DMS 273 (cell line): ENCODE results near the gene SLC48A1.
"Not testable (repeated sequence)": the region's sequence is repeated elsewhere in the genome, so short reads cannot be mapped to it uniquely, and the experiment has no call there.

Experiments used
- DNase-seq: peaks from one replicate; lab custom pipeline; 2025; ENCODE audit not compliant: unreplicated experiment; lab: John Stamatoyannopoulos, UW

SLC48A1 gene

DNA sequence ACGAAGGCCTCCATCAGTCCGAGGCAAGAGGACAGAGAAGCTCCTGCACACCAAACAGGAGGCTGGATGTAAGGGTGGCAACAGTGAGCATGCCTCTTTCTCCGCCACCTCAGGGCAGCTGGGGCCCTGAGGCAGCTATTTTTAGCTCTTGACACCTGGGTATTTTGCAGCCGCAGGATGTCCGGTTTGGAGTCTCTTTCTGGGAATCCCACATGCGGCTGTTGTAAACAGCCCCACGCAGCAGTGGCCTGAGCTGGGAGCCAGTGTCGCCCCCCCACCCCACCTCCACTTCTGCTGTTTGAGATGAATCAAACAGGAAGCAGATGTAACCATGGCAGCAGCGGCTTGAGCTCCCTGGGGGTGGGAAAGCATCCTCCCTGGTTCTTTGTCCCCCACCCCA, 35.0 kb downstream of the SLC48A1 start:
- peak; percentile 29 for DNase-seq

DNA sequence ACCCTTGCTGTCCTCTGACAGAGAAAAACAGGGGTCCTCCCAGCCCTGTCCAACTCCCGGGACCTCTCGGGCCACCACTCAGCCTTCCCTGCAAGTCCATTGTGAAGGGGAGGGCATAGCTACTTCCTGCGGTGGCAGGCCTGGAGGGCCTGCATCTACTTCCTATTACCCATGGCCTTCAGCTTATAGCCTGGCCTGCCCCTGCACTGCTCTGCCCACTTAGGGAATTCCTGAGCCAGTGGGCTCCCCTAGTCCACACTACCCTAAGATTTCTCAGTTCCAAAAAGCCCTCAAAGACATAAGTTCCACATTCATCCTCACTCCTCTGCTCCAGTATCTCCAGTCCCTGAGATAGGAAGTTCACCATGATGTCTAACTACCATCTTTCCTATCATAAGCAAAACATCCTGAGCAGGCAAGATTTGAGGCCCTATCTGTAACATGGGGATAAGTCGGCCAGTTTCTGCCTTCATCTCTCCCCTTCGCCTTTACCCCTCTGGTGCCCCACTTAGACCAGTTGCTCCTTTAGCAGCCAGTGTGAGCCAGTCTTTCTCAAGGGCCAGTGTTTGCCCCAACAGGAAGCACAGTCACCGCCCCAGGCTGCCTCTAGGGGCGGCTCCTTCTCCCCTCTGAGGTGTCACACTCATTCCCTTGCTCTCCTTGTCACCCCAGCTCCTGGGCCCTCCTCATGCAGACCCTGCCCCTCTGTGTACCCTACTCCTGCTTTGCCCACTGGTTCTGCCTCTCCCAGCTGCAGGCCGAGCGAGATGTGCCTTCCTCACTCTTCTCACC, 35.7 kb downstream of the SLC48A1 start:
- no peak for DNase-seq

DNA sequence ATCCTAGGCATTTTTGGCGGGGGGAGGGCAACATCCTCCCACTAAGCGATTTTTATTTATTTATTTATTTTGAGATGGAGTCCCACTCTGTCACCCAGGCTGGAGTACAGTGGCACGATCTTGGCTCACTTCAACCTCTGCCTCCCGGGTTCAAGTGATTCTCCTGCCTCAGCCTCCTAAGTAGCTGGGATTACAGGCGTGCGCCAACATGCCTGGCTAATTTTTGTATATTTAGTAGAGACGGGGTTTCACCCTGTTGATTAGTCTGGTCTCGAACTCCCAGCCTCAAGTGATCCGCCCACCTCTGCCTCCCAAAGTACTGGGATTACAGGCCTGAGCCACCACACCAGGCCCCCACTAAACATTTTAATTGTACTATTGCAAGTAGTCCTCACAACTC, 36.5 kb downstream of the SLC48A1 start:
- not testable (repeated sequence) for DNase-seq

DNA sequence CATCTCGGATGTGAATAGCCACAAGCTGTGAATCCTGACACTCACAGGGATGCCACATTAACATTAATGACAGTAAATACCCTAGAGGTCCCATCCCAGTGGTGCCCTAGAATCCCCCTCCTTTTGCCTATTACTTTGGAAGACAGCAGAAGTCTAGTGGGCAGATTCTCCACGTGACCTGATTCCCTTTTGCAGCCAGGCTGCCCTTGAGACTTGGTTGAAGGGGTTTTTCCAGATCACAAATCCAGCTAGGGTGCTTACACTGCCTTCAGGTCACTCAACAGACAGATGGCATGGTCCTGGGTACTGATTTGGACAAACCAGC, 38.0 kb downstream of the SLC48A1 start:
- DNase-seq: no peak

DNA sequence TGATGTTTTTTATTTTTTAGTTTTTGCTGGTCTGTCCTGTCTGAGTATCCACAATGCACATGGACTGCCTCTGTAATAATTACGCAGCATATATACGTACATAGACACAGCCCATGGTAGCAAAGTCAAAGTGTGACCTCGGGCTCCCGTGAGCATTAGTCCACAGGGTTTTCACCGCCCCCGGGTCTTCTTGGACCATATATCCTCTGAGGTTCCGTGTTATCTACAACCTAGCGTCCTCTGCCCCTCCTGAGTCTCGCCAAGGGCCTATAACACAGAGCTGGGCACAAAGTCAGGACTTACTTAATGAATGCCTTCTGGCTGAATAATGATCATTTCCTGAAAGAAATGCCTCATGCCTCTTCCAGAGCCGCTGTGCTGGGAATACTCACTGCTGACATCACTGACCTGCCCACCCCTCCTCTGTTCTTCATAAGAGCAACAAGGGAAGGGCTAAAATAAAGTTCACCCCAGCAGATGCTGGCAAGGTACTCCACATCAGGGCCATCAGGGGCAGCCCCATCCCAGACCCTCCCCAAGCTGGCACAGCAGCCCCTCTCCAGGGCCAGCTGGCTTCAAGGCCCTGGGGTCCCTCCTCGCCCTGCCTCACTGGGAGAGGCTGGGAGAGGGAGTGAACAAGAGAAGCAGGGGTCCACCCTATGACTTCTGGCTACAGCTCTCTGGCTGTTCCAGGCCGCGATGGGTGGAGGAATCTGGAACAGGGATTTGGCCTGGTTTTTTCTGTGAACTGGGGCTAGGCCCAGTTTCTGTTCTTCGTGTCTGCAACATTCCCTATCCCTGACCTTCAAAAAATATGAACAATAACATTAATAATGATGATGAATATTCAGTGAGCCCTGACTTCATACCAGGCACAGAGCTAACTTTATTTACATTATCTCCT, 38.8 kb downstream of the SLC48A1 start:
- no peak for DNase-seq

DNA sequence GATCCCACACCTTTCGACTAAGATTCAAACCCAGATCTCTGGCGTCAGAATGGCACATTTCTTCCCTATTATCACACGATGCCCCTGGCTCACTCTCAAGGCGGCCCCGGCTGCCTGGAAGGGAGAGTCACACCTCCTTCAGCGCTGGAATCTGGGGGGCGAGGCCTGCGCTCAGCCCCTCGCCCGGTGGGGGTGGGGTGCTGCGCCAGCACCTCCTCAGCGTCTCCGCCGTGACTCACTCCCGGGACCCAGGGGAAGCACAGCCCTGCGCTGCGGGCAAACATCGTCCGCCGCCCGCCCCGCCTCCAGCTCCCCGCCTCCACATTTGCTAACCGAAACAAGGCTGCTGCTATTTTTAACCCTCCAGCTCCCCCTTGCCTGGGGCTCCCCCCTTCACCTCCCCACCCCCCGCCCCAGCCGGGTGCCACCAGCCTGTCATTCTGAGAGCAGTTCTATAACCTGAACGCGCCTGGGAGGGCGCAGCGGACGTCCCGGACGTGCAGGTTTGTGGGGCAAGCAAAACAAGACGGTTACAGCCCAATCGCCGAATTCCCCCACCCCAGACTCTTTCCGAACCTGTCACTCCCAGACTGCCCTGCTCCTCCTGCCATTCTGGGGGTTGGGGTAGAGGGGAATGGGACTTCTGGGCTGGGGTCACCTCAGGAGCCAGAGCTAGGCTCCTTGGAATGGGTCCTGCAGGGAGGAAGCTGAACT, 39.9 kb downstream of the SLC48A1 start:
- peak; percentile 37 for DNase-seq

DNA sequence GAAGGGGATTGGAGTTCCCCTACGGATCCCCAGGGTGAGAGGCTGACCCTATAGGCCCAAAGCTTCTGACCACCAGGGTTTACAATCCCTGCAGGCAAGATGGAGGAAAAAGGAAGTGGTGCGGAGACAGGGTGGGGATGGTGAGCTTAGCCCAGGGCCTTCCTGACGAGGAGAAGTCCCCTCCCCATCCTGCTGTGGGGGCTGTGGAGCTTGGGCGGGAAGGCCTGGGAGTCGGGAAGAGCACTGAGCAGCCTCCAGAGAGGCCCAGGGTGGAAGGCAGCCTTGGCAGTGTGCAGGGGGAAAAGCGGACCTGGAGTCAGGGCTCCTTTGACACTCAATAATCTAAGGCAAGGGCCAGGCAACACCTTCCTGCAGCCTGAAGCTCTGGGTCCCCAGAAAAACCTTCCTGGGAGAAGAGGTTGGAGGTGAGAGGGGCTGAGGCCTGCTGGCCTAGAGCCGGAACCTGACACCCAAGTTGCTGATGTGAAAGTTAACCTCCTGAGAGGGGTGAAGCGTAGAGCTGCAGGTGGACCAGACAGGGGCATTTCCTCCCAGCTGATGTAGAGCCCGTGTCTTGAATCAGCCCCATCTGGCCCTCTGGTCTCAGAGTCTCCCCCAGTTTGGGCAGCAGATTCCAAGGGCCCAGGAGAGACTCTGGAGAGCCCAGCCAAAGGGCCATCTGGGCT, 40.6 kb downstream of the SLC48A1 start:
- DNase-seq: no peak

DNA sequence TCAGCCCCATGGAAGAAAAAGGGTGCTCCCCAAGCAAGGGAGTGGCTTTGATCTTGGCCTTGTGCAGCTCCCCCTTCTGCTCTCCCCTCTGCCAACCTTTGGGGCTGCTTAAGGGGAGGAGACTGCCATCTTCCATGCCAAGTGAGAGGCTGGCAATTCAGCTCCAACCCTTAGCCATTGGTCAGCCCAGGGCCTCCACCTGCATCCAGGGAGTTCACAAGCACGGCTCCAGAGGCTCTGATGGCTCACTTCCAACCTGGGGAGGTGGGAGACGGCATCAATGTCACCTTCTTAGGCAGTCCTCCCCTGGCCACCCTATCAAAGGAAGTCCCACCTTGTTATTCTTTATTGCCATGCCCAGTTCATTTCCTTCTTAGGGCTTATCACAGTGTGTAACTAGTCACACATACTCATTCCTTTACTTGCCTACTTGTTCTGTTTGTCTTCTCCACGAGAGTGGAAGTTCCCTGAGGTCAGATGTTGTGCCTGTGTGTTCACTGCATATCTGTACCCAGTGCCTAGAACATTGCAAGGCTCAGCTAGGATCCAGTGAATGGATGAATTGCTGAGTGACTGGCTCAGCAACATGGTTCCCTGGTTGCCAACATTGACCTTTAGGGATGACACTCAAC, 41.6 kb downstream of the SLC48A1 start:
- no peak for DNase-seq

DNA sequence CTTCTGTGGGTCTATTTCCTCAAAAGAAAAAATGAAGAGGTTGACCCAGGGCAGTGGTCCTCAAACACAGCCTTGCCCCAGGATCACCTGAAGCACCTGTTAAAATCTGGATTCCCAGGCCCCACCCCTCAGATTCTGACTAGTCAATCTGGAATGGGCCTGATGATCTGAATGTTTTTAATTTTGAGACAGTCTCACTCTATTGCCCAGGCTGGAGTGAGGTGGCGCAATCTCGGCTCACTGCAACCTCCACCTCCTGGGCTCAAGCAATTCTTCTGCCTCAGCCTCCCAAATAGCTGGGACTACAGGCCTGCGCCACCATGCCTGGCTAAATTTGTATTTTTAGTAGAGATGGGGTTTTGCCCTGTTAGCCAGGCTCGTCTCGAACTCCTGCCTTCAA, 42.4 kb downstream of the SLC48A1 start:
- not testable (repeated sequence) for DNase-seq

DNA sequence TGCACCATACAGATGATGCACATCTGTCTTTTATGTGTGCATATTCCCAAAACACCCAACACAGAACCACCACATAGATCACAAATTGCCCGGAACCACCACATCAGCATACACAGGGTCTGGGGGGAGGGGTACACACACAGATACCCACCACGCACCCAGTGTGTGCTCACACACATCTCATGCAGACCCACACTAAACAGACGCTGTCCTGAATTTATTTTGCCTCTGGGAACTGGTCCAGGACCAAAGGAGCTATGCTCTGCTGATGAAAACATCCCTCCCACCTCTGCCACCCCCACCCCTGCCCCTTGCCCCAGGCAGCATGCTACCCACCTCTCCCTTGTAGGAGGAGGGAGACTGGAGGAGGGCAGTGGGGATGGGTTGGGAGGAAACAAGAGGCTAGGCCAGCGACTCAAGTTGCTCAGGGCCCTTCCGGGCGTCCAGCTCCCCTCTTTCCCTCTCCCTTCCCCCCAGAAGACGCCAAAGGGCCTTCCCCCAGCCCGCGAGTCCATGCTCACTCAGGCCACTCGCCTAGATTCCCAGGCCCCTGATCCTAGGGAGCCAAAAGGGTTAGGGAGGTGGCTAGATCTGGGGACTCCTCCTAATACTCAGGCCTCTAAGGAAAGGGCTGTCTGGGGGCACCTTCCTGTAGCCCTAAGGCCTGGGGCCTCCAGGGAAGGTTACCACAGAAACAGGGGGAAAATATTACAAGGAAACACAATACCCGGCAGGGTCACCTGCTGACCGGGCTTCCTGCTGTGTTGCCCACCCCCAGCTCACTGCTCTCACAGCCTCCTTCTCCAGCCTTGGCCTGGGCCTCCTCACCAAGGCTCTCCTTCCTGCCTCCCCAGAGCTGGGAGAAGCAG, 43.6 kb downstream of the SLC48A1 start:
- peak; percentile 18 for DNase-seq

DNA sequence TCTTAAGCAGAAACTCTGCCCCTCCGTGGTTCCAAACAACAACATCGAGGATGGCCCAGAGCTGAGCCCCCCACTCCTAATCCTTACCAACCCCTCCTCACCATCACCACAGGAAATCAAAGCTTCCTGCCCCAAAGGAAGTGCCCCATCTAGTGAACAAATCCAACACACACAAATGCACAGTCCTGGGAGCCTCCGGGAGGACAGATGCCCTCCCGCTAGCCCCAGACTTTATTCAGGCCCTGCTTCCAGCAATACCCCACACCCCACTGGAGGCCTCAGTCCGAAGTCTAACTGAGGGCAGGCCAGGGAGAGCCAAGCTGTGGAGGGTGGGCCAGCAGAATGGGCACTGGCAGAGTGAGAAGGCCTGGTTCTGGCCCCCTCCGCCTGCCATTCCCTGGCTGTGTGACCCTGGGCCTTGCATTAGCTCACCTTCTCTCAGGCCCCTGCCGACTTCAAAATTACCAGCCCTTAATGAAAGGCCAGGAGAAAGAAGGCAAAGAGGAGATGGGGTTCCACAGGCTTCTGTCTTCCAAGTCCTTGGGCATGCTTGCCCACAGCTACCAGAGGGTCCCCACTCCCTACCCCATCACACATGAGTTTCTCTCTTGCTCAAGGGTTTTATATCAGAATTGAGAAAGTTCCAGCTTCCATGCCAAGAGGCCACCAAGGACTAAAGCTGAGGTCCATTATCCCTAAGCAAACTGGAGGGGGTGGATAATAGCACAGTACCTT, 44.4 kb downstream of the SLC48A1 start:
- peak; percentile 10 for DNase-seq

DNA sequence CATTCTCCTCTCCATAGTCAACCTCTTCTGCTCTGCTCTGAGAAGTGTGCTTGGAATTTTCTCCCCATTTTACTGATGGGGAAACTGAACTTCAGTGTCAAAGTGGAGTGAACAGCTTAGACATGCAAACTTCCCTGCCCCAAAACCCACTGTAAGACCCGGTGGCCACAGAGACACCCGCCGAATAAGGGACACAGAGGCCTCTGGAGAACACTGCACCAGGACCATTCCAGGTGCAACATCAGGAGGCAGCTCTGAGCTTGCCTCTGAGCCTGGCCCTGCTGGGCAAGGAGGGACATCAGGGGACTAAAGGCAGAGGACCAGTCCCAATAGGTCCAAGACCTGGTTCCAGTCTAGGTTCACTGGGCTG, 45.0 kb downstream of the SLC48A1 start:
- DNase-seq: no peak

DNA sequence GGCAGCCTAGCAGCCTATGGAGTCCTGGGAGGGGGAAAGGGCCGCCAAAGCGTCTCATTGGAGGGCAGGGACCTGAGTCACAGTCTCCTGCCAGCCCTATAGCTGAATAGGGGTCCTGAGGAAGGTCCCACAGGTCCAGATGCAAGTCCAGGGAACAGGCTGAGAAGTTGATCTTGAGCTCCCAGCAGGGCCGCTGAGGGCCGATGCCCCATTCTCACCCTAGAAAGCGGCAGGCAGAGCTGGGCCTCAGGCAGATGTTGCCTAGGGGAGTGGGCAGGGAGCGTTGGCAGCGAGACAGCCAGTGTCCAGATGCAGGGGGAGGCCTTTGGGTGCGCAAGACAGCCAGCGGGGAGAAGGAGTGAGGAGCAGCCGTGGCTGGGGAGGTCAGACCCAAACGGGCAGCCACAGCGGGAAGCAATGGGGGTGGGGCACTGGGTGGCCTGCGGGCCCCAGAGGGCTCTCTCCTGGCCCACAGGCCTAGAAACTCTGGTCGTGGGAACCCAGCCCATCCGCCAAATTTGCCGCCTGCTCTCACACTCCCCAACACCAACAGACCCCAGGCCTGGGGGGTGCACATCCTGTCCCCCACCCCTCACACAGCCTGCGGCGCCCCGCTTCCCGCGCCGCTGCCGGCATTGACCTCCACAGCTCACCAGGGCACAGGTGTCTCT, 45.6 kb downstream of the SLC48A1 start:
- DNase-seq: no peak

DNA sequence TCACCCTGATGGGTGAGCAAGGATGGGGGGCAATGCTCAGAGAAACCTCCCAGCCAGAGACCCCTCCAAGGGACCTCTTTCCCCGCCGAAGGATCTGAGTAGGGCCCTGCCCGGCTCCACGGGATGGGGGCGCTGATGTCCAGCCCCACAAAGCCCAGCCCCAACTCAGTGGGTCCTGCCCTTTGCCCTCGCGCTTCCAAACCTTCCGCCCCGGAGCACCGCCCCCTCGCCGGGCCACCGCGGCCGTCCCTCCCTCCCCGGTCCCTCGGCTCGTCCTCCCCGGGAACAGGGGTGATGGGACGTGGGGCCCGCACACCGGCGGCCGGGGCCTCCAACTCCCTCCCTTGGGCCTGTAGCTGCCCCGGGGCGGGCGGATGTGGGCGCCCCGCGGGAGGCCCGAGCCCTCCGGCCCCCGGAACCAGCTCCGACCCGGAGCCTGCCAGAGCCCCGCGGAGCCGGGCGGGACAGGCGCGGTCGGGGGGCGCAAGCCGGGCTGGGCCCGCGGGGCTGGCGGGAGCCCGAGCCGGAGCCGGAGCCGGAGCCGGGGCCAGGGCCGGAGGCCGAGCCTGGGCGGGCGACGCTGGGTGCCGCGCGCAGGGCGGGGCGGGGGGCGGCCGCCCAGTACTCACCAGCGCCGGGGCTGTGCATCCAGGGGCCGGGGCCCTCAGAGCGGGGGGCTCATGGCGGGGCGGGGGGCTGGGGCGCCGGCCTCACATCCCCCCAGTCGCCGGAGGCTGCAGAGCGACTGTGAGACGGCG, 46.3 kb downstream of the SLC48A1 start:
- DNase-seq: peak; percentile 50

DNA sequence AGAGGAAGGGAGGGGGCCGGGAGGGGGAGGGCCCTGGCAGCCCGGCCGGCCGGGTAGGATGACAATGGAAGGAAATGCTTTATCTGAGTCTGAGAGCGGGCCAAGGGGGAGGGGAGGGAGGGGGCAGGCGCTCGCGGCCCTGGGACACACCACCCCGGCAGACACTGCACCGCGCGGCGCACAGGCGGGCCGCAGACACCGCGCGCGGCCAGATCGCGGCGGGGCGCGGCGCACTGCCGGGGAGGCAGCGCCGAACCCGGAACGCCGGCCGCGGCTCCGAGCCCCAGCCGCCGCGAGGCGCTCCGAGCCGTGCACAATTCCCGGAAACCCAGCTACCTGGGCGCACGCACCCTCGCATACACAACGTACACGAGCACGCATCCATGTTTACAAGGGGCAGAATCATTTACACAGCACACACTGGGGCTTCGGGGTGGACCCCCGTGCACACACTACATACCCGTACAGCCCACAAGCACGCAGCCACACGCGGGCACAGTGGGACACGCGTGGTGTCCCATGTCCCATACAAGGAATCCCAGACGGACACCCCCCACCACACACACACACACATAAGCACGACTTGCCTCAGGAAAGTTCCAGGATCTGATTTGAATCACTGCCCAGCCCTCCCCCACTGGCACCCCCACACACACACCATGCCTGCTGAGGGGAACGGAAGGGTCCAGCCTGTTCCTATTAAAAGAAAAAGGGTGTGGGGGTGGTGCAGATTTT, 47.0 kb downstream of the SLC48A1 start, which contains the start of gene HDAC7:
HDAC7 (minus strand) TSS at position 8 of the 735 bp plus-strand sequence. CDS start 118 bp downstream, outside the sequence.
- peak; percentile 64 for DNase-seq

DNA sequence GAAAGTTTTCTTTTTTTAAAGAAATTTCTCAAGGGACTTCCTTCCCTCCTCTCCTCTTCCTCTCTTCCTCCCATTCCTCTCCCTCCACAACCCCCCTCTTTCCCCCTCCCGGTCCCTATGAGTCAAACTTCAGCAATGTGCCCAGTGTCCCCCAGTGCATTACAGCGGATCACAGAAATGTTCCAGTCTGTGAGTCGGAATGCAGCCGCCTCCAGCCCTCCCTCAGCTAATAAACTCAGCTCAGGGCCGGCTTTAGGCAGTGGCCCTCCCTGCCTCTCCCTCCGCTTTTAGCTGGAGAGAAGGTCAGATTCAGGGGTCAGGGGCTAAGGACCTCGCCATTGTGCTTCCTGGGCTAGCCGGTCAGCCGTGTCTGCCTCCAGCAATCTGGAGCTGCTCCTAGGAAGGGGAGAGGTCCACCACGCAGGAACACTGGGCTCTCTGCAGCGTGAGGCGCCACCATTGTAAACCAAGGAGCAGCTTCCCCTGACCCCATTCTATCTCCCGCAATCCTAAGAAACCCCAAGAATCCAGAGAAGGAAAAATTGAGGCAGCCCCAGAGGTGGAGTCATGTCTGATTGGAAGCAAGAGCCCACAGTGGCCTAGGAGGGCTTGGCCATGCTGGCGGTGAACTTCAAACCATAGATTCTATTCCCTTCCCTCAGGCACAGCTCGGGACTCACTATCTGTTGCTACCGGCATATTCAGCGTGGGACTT, 47.8 kb downstream of the SLC48A1 start:
- DNase-seq: peak; percentile 32
